Spleen (tissue), 11 donors: ENCODE measurements around the gene SPHK2. TPM values are rescaled to one million over a fixed set of nuclear protein-coding genes. Genes with fewer than 3 reads are reported as not detected.

Source experiments
- DNase-seq: peaks from one replicate; pipeline ENCODE4 v3.0.0-alpha.2; 2020
- H3K27ac ChIP-seq, 8 donors: fragments of 200-600 bp; sonication (generic) in 7 of 8; 1 replicate in 4 of 8; 2 replicates in 4 of 8; pipeline versions ENCODE4 v1.5.0 to v1.8.0; 2016 to 2021; ENCODE audit warnings: inconsistent platforms in 4 of 8, mild to moderate bottlenecking in 4 of 8, moderate library complexity in 1 of 8
- H3K27me3 ChIP-seq, 7 donors: fragments of 200-600 bp; sonication (generic) in 6 of 7; replicated peaks in 1 of 7; 1 replicate in 4 of 7; 2 replicates in 3 of 7; pipeline versions ENCODE4 v1.5.0 to v1.8.0; 2016 to 2021; ENCODE audit warnings: inconsistent platforms in 3 of 7, mild to moderate bottlenecking in 1 of 7
- H3K36me3 ChIP-seq, 6 donors: fragments of 200-600 bp; sonication (generic) in 5 of 6; 1 replicate in 4 of 6; 2 replicates in 2 of 6; pipeline versions ENCODE4 v1.5.0 to v1.8.0; 2016 to 2021; ENCODE audit warnings: inconsistent platforms in 2 of 6
- H3K4me1 ChIP-seq, 6 donors: fragments of 200-600 bp; sonication (generic) in 5 of 6; 1 replicate in 3 of 6; 2 replicates in 3 of 6; pipeline versions ENCODE4 v1.5.0 to v1.8.0; 2016 to 2021; ENCODE audit warnings: inconsistent platforms in 3 of 6
- H3K4me3 ChIP-seq, 8 donors: fragments of 200-600 bp; sonication (generic) in 7 of 8; 1 replicate in 4 of 8; 2 replicates in 4 of 8; pipeline versions ENCODE4 v1.5.0 to v1.8.0; 2016 to 2021; ENCODE audit warnings: inconsistent platforms in 4 of 8, mild to moderate bottlenecking in 4 of 8, moderate library complexity in 2 of 8
- H3K9me3 ChIP-seq, 8 donors: fragments of 200-600 bp; sonication (generic) in 7 of 8; 1 replicate in 4 of 8; 2 replicates in 4 of 8; pipeline versions ENCODE4 v1.5.0 to v1.8.0; 2016 to 2021; ENCODE audit warnings: inconsistent platforms in 4 of 8
- POLR2A ChIP-seq, 3 donors: fragments of 450-650 bp; IDR thresholded peaks; one replicate each; pipeline ENCODE4 v1.5.1; 2017; ENCODE audit warnings: antibody characterized with exemption in 3 of 3, mild to moderate bottlenecking in 1 of 3
- POLR2AphosphoS5 ChIP-seq, 3 donors: sonication (generic); formaldehyde crosslinking; IDR thresholded peaks; one replicate each; pipeline ENCODE4 v1.5.1; 2017; ENCODE audit warnings: antibody characterized with exemption in 3 of 3
- WGBS, 5 donors: extraction: QIAGEN DNeasy Blood & Tissue Kit in 3 of 5; methylation state at CpG; one replicate each; pipeline versions ENCODE4 v1.1.5 to v1.1.7; 2013 to 2018; 5-methylcytosine and 5-hydroxymethylcytosine counted together
- intact Hi-C: fragments of 100-400 bp; cut with DNase I; formaldehyde crosslinking; loops from one replicate; pipeline ENCODE4 v1.15.0; 2023; ENCODE audit warnings: low total_unique reads
- polyA plus RNA-seq, 3 donors: library from polyadenylated mRNA; stranded (reverse); fragments of 200-250 nt; gene quantifications; one replicate each; pipeline ENCODE4 v1.2.1, GENCODE V29; 2013
- total RNA-seq, 7 donors: library from RNA; depleted of rRNA in 3 of 7; stranded (reverse); fragments of >200 nt in 3 of 7; fragmentation: NEBNext Ultra II Directional in 4 of 7; extraction: Animal tissue kit (Norgen Biotek cat#: 25700) in 4 of 7; gene quantifications; one replicate each; pipeline versions ENCODE4 v1.1.0 to v1.2.1, GENCODE V29; 2016 to 2021
- TF ChIP-seq, protein P1 (sequence below), 11 experiments: fragments of 200-600 bp in 7 of 11; fragments of 450-650 bp in 4 of 11; sonication (generic) in 4 of 11; IDR thresholded peaks in 8 of 11; conservative IDR thresholded peaks in 3 of 11; 1 replicate in 7 of 11; 2 replicates in 4 of 11; pipeline versions ENCODE4 v1.4.0 to v1.8.0; 2016 to 2021; ENCODE audit warnings: antibody characterized with exemption in 11 of 11, inconsistent platforms in 4 of 11, mild to moderate bottlenecking in 1 of 11
- donor health status: healthy with polysubstance abuse.
- donor health status: DM: no; HTN: no; CAD: no; lungs with moderate emphysema.
- donor health status: DM: no; HTN: no; CAD: no.
- donor health status: Bipolar disorder and iron deficiency.
- donor health status: healthy.
- donor health status: DM: no; HTN: no; CAD: no.
- donor health status: DM: yes; HTN: yes; CAD: no.

The SPHK2 gene
- total and polyA plus RNA-seq, 10 donors: 7.9 to 26.5 (median 21.3) TPM

GRCh38 chr19:48632692-48633147, 13.4 kb downstream of the SPHK2 start:
- Histone ChIP-seq H3K27me3 (no peaks in the 10 kb centered on the region), H3K9me3 (no peaks in the 10 kb centered on the region), H3K4me1 (peaks cover 43 to 93% (median 65%) of the 10 kb centered on the region in 6 donors), H3K36me3 (peaks cover 0 to 58% (median 39%) of the 10 kb centered on the region in 6 donors), H3K4me3 (no peak overlapping the region), H3K27ac (peak overlapping the region; percentile 16 to 98 (median 94))
- no peak for TF ChIP-seq POLR2A (IDR thresholded peaks at IDR 0.05)
- TF ChIP-seq POLR2AphosphoS5 (IDR thresholded peaks at IDR 0.05): no peak
- TF ChIP-seq, protein P1, sequence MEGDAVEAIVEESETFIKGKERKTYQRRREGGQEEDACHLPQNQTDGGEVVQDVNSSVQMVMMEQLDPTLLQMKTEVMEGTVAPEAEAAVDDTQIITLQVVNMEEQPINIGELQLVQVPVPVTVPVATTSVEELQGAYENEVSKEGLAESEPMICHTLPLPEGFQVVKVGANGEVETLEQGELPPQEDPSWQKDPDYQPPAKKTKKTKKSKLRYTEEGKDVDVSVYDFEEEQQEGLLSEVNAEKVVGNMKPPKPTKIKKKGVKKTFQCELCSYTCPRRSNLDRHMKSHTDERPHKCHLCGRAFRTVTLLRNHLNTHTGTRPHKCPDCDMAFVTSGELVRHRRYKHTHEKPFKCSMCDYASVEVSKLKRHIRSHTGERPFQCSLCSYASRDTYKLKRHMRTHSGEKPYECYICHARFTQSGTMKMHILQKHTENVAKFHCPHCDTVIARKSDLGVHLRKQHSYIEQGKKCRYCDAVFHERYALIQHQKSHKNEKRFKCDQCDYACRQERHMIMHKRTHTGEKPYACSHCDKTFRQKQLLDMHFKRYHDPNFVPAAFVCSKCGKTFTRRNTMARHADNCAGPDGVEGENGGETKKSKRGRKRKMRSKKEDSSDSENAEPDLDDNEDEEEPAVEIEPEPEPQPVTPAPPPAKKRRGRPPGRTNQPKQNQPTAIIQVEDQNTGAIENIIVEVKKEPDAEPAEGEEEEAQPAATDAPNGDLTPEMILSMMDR (IDR thresholded peaks at IDR 0.05 in 8 of 11, conservative IDR thresholded peaks at IDR 0.05 in 3 of 11): no peak
- DNase-seq: no peak
- intact Hi-C loops: no loop called here

DNA sequence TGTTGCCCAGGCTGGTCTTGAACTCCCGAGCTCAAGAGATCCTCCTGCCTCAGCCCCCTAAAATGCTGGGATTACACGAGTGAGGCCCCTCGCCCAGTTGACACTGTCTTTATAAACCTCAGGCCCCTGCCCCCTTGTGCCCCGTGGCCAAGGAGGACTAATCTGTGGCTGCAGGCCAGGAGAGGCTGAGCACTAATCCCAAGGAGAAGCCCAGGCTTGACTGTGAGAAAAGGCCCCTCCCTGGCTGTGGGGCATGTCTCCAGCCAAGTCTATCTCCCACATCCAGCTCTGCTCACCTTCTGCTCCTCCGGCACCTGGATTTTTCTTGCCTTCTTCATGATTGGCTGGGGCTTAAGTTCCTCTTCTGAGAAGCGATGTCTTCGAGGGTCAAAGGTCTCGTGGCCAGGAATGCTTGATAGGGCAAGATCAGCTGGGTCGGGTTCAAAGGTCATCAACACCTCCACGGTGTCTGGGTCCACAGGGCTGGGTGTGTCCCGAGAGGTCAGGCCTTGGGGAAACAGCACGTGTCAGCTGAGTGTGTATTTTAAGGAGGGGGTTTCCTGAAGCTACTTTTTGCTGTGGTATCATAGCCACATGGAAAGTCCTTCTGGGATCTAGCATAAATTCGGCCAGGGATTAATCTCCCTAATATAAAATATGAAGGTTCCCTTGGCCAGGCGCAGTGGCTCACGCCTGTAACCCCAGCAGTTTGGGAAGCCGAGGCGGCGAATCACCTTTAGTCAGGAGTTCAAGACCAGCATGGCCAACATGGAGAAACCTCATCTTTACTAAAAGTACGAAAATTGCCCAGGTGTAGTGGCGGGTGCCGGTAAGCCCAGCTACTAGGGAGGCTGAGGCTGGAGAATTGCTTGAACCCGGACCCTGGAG, 14.1 kb downstream of the SPHK2 start:
- H3K4me1 ChIP-seq: peaks cover 43 to 89% (median 67%) of the 10 kb centered on the region in 6 donors
- intact Hi-C loops: no loop called here
- H3K27me3 ChIP-seq: no peaks in the 10 kb centered on the region
- 71 to 83% (median 78%) methylated on average over 20 to 22 of the region's 22 CpGs for WGBS, 5 donors
- peak overlapping the region; percentile 92 to 98 (median 95) for H3K27ac ChIP-seq
- no peaks in the 10 kb centered on the region for H3K9me3 ChIP-seq
- H3K4me3 ChIP-seq: peak overlapping the region in 3 of 8 donors; percentile 74 to 98 (median 95)
- no peak for DNase-seq
- TF ChIP-seq POLR2AphosphoS5 (IDR thresholded peaks at IDR 0.05) (peak in 2 of 3 donors; percentile 18 to 37), POLR2A (IDR thresholded peaks at IDR 0.05) (no peak)
- TF ChIP-seq, protein P1 (IDR thresholded peaks at IDR 0.05 in 8 of 11, conservative IDR thresholded peaks at IDR 0.05 in 3 of 11): no peak
- peaks cover 0 to 51% (median 35%) of the 10 kb centered on the region in 6 donors for H3K36me3 ChIP-seq

DNA sequence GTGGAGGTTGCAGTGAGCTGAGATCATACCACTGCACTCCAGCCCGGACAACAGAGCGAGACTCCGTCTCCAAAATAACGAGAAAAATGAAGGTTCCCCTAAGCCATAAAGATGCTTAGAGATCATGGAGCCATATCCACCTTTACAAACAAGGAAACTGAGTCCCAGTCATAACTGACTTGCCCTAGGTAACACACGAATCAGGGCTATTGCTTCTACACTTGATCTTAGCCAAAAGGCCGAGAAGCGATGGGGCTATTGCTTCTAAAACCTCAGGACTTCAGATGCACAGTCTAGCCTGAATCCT, 14.7 kb downstream of the SPHK2 start:
- Histone ChIP-seq H3K27me3 (no peaks in the 10 kb centered on the region), H3K27ac (peak overlapping the region; percentile 92 to 98 (median 95)), H3K36me3 (peaks cover 0 to 45% (median 32%) of the 10 kb centered on the region in 6 donors), H3K4me1 (peaks cover 48 to 89% (median 73%) of the 10 kb centered on the region in 6 donors), H3K4me3 (peak overlapping the region in 7 of 8 donors; percentile 20 to 98 (median 80)), H3K9me3 (no peaks in the 10 kb centered on the region)
- no peak for DNase-seq
- TF ChIP-seq POLR2A (IDR thresholded peaks at IDR 0.05) (no peak), POLR2AphosphoS5 (IDR thresholded peaks at IDR 0.05) (no peak)
- TF ChIP-seq, protein P1 (IDR thresholded peaks at IDR 0.05 in 8 of 11, conservative IDR thresholded peaks at IDR 0.05 in 3 of 11): no peak
- 45 to 69% (median 59%) methylated on average over 7 of the region's 7 CpGs for WGBS, 5 donors
- intact Hi-C loops: no loop called here
